ENCODE data around the gene SLC33A1.

GRCh38 chr3:155889952-155890351, 35.7 kb upstream of the SLC33A1 start:
- TF ChIP-seq POLR2AphosphoS5 (IDR thresholded peaks at IDR 0.05; ENCODE audit: low read depth, low read length) (no peak), POLR2A (IDR thresholded peaks at IDR 0.05; ENCODE audit: borderline replicate concordance, extremely low read depth, insufficient read depth, insufficient read length) (no peak), EZH2 (IDR thresholded peaks at IDR 0.05) (no peak), CTCF (IDR thresholded peaks at IDR 0.05 in 2 of 3, conservative IDR thresholded peaks at IDR 0.05 in 1 of 3; ENCODE audit: borderline replicate concordance in 1 of 3, insufficient read depth in 1 of 3, low read depth in 2 of 3, low read length in 2 of 3) (no peak), MAX (IDR thresholded peaks at IDR 0.05) (no peak), YY1 (IDR thresholded peaks at IDR 0.05; ENCODE audit: extremely low read depth, insufficient replicate concordance, low read depth, low read length) (no peak), ATF3 (IDR thresholded peaks at IDR 0.05) (no peak), SIN3A (IDR thresholded peaks at IDR 0.05; ENCODE audit: low read depth) (no peak), ZBTB33 (IDR thresholded peaks at IDR 0.05; ENCODE audit: extremely low read depth, insufficient replicate concordance, low read length) (no peak)

All from HCT116 (cell line).